ENCODE measurements around the gene TRIM54. TPM values are rescaled to one million over a fixed set of nuclear protein-coding genes. Genes with fewer than 3 reads are reported as not detected.

TRIM54 gene
- total and polyA plus RNA-seq, 2 donors (not counting 3 experiments of a cell fraction or from before 2014, with no cell fraction given) = 0.51 to 1.7 TPM

GRCh38 chr2:27255660-27256059 is 26.6 kb upstream of the TRIM54 start:
- BruUV-seq (replicated peaks) = no TSS peak
- DNase-seq (ENCODE audit: low read depth, low spot score) = peak; percentile 49

DNA sequence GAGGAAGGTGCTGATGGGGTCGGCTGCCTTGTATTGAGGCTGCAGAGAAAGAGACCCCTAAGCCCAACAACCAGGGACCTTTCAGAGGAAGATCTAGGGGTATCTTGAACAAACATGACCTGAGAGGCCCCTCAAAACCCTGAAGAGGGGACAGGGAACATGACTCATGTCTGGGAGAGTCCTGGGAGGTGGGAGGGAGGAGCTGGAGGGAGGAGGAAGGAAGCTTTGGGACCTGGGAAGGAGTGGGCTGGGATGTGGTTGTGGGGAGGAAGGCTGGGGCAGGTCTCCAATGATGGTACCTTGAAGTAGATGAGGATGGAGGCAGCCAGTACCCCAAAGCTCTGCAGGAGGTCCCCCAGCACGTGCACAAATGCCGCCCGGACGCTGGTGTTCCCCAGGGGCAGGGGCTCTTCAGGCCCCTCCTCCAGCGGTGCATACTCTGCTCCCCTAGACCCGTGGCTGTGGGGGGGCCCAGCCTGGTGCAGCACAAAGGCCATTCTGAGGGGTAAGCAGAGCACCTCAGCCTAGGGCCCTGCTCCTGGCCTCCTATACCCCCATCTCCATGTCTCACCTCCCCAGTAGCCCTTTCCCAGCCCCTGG is 25.3 kb upstream of the TRIM54 start:
- POLR2A ChIA-PET = no interaction called here

More at GRCh38 chr2:27255660-27256059, 26.6 kb upstream of the TRIM54 start:
- H3K9ac ChIP-seq (replicated peaks; ENCODE audit: extremely low read depth, insufficient read depth, low read length) = no peak overlapping the region
- peaks cover 11% of the 10 kb centered on the region for H3K4me1 ChIP-seq (ENCODE audit: control insufficient read depth, extremely low read depth, insufficient read depth, low read length)
- intact Hi-C loops (cut with micrococcal nuclease) = no loop called here
- H3K27me3 ChIP-seq (ENCODE audit: control insufficient read depth in 2 of 2, insufficient read depth in 2 of 2, low read length in 2 of 2) = peaks cover 0 to 4% of the 10 kb centered on the region in 2 experiments
- dilution Hi-C loops (cut with MboI; ENCODE audit: extremely low pct_ligation_motif_present, low sequenced_read_pairs) = no loop called here
- no peak overlapping the region for H3K27ac ChIP-seq (ENCODE audit: insufficient read depth, low read depth, low read length)
- TF ChIP-seq, protein P1, sequence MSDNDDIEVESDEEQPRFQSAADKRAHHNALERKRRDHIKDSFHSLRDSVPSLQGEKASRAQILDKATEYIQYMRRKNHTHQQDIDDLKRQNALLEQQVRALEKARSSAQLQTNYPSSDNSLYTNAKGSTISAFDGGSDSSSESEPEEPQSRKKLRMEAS (IDR thresholded peaks at IDR 0.05; ENCODE audit: insufficient read depth, insufficient read length) = no peak
- peak; percentile 26 for TF ChIP-seq JUN (IDR thresholded peaks at IDR 0.05; ENCODE audit: borderline replicate concordance, insufficient read depth, insufficient read length, low read depth)
- no peak overlapping the region for H2AFZ ChIP-seq (ENCODE audit: low read depth, low read length)
- no peak overlapping the region for H3K4me3 ChIP-seq (replicated peaks in 1 of 3; ENCODE audit: insufficient read depth in 1 of 3, low read depth in 1 of 3, low read length in 3 of 3)
- H3K4me2 ChIP-seq (ENCODE audit: insufficient read depth, low read length) = no peak overlapping the region
- no peaks in the 10 kb centered on the region for H3K79me2 ChIP-seq (ENCODE audit: control insufficient read depth, insufficient read depth, low read length)
- no peaks in the 10 kb centered on the region for H4K20me1 ChIP-seq (replicated peaks; ENCODE audit: control insufficient read depth, extremely low read depth, insufficient read depth, low read length)
- ChIA-PET POLR2A (no interaction called here), CTCF (interaction anchor here (1.2 to 3.0 kb wide), 5 partner anchors 9 to 47 kb away, joined by 3 to 21 read pairs (median 5); no protein-coding TSS in a partner anchor)
- H3K36me3 ChIP-seq (ENCODE audit: control insufficient read depth in 2 of 2, extremely low read depth in 1 of 2, insufficient read depth in 2 of 2, low read length in 2 of 2) = peaks cover 0 to 15% of the 10 kb centered on the region in 2 experiments
- FAIRE-seq = peak; percentile 8
- H3K9me3 ChIP-seq (replicated peaks; ENCODE audit: control insufficient read depth, insufficient read depth, low read length) = no peaks in the 10 kb centered on the region
- no peaks in the 10 kb centered on the region for H3K9me1 ChIP-seq (replicated peaks; ENCODE audit: control insufficient read depth, extremely low read depth, insufficient read depth, low read length)

More for the DNA sequence above, 25.3 kb upstream of the TRIM54 start:
- CTCF ChIA-PET = interaction anchor here (1.4 to 3.0 kb wide), 3 partner anchors 23 to 46 kb away, joined by 3 to 21 read pairs (median 12); no protein-coding TSS in a partner anchor
- Histone ChIP-seq H3K9me3 (replicated peaks; ENCODE audit: control insufficient read depth, insufficient read depth, low read length) (no peaks in the 10 kb centered on the region), H4K20me1 (replicated peaks; ENCODE audit: control insufficient read depth, extremely low read depth, insufficient read depth, low read length) (no peaks in the 10 kb centered on the region), H3K9ac (replicated peaks; ENCODE audit: extremely low read depth, insufficient read depth, low read length) (no peak overlapping the region), H3K9me1 (replicated peaks; ENCODE audit: control insufficient read depth, extremely low read depth, insufficient read depth, low read length) (no peaks in the 10 kb centered on the region), H3K27me3 (ENCODE audit: control insufficient read depth in 2 of 2, insufficient read depth in 2 of 2, low read length in 2 of 2) (peaks cover 8 to 17% of the 10 kb centered on the region in 2 experiments), H3K36me3 (ENCODE audit: control insufficient read depth in 2 of 2, extremely low read depth in 1 of 2, insufficient read depth in 2 of 2, low read length in 2 of 2) (peaks cover 0 to 15% of the 10 kb centered on the region in 2 experiments), H2AFZ (ENCODE audit: low read depth, low read length) (no peak overlapping the region), H3K4me2 (ENCODE audit: insufficient read depth, low read length) (no peak overlapping the region), H3K27ac (ENCODE audit: insufficient read depth, low read depth, low read length) (no peak overlapping the region), H3K4me1 (ENCODE audit: control insufficient read depth, extremely low read depth, insufficient read depth, low read length) (peaks cover 11% of the 10 kb centered on the region), H3K79me2 (ENCODE audit: control insufficient read depth, insufficient read depth, low read length) (no peaks in the 10 kb centered on the region), H3K4me3 (replicated peaks in 1 of 3; ENCODE audit: insufficient read depth in 1 of 3, low read depth in 1 of 3, low read length in 3 of 3) (no peak overlapping the region)
- intact Hi-C loops (cut with micrococcal nuclease) (no loop called here), dilution Hi-C loops (cut with MboI; ENCODE audit: extremely low pct_ligation_motif_present, low sequenced_read_pairs) (no loop called here)
- no peak for FAIRE-seq
- no peak for DNase-seq (ENCODE audit: low read depth, low spot score)
- BruUV-seq (replicated peaks) = no TSS peak
- TF ChIP-seq, protein P1 (IDR thresholded peaks at IDR 0.05; ENCODE audit: insufficient read depth, insufficient read length) = no peak
- TF ChIP-seq POLR2AphosphoS5 (IDR thresholded peaks at IDR 0.05; ENCODE audit: insufficient read depth, low read depth, low read length) = no peak
- TF ChIP-seq, protein P2, sequence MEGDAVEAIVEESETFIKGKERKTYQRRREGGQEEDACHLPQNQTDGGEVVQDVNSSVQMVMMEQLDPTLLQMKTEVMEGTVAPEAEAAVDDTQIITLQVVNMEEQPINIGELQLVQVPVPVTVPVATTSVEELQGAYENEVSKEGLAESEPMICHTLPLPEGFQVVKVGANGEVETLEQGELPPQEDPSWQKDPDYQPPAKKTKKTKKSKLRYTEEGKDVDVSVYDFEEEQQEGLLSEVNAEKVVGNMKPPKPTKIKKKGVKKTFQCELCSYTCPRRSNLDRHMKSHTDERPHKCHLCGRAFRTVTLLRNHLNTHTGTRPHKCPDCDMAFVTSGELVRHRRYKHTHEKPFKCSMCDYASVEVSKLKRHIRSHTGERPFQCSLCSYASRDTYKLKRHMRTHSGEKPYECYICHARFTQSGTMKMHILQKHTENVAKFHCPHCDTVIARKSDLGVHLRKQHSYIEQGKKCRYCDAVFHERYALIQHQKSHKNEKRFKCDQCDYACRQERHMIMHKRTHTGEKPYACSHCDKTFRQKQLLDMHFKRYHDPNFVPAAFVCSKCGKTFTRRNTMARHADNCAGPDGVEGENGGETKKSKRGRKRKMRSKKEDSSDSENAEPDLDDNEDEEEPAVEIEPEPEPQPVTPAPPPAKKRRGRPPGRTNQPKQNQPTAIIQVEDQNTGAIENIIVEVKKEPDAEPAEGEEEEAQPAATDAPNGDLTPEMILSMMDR (IDR thresholded peaks at IDR 0.05; ENCODE audit: extremely low read depth in 1 of 2, insufficient read depth in 1 of 2, low read depth in 1 of 2, low read length in 2 of 2) = no peak
- no peak for TF ChIP-seq FOS (IDR thresholded peaks at IDR 0.05; ENCODE audit: borderline replicate concordance, insufficient read depth, low read length)
- no peak for TF ChIP-seq MYC (IDR thresholded peaks at IDR 0.05; ENCODE audit: low read depth, low read length)
- TF ChIP-seq GATA2 (IDR thresholded peaks at IDR 0.05; ENCODE audit: insufficient read depth, insufficient read length, low read depth, low read length) = no peak
- TF ChIP-seq POLR2A (IDR thresholded peaks at IDR 0.05; ENCODE audit: low read depth, low read length) = no peak
- no peak for TF ChIP-seq EZH2 (IDR thresholded peaks at IDR 0.05; ENCODE audit: borderline replicate concordance, low read depth, low read length, severe bottlenecking)
- no peak for TF ChIP-seq JUN (IDR thresholded peaks at IDR 0.05; ENCODE audit: borderline replicate concordance, insufficient read depth, insufficient read length, low read depth)
